G401 (cell line): Measurements from ENCODE around the gene F2. TPM values are rescaled to one million over a fixed set of nuclear protein-coding genes. Genes with fewer than 3 reads are reported as not detected.
"Not testable (repeated sequence)": the region's sequence is repeated elsewhere in the genome, so short reads cannot be mapped to it uniquely, and the experiment has no call there.

Experiments
- DNase-seq: peaks from one replicate; pipeline ENCODE4 v3.0.0-alpha.2; 2015; ENCODE audit warnings: low spot score
- in situ Hi-C: cut with HindIII; loops from 2 replicates; pipeline ENCODE4 v1.10.0; 2016; ENCODE audit warnings: low sequenced_read_pairs, mixed read lengths
- total RNA-seq: library from RNA; depleted of rRNA; stranded (reverse); fragments of >200 nt; shearing (Covaris generic); gene quantifications from 2 replicates; pipeline ENCODE4 v1.2.3, GENCODE V29; 2014; rRNA removed

The F2 gene
- not detected in 2 replicates for total RNA-seq

GRCh38 chr11:46719048-46719542, at the start of gene F2:
TSS of gene F2 (plus strand) at chr11:46719213. CDS start at chr11:46719236, 23 bp downstream.
- DNase-seq: no peak
- in situ Hi-C loops: no loop called here

GRCh38 chr11:46669711-46670139, 49.3 kb upstream of the F2 start:
- DNase-seq: no peak
- in situ Hi-C loops: no loop called here

- DNase-seq, in situ Hi-C loops: not testable (repeated sequence)
Measured at GRCh38 chr11:46670521-46670920, 48.5 kb upstream of the F2 start.

GRCh38 chr11:46671958-46672315, 47.1 kb upstream of the F2 start:
- in situ Hi-C loops: no loop called here

GRCh38 chr11:46672381-46672839, 46.6 kb upstream of the F2 start:
- in situ Hi-C loops: no loop called here
- no peak for DNase-seq

More at GRCh38 chr11:46671958-46672315, 47.1 kb upstream of the F2 start:
- DNase-seq: no peak

- no peak for DNase-seq
- in situ Hi-C loops: no loop called here
Measured at GRCh38 chr11:46673713-46674462, 45.1 kb upstream of the F2 start.

- in situ Hi-C loops: no loop called here
- DNase-seq: no peak
Measured at GRCh38 chr11:46674463-46675287, 44.3 kb upstream of the F2 start.

- in situ Hi-C loops: no loop called here
- DNase-seq: no peak
Measured at GRCh38 chr11:46675288-46675851, 43.6 kb upstream of the F2 start.

- no peak for DNase-seq
- in situ Hi-C loops: no loop called here
Measured at GRCh38 chr11:46675949-46676348, 43.1 kb upstream of the F2 start.

GRCh38 chr11:46676436-46677158, 42.4 kb upstream of the F2 start:
- in situ Hi-C loops: no loop called here
- DNase-seq: no peak

GRCh38 chr11:46677169-46677568, 41.8 kb upstream of the F2 start:
- DNase-seq: no peak
- in situ Hi-C loops: no loop called here

- no peak for DNase-seq
- in situ Hi-C loops: no loop called here
Measured at GRCh38 chr11:46677991-46678740, 40.8 kb upstream of the F2 start.

GRCh38 chr11:46678741-46679130, 40.3 kb upstream of the F2 start:
- DNase-seq: no peak
- in situ Hi-C loops: no loop called here

GRCh38 chr11:46679241-46680163, 39.5 kb upstream of the F2 start:
- DNase-seq: no peak
- in situ Hi-C loops: no loop called here

- in situ Hi-C loops: no loop called here
- DNase-seq: no peak
Measured at GRCh38 chr11:46680164-46680760, 38.8 kb upstream of the F2 start.

- in situ Hi-C loops: no loop called here
- DNase-seq: no peak
Measured at GRCh38 chr11:46680815-46681214, 38.2 kb upstream of the F2 start.

GRCh38 chr11:46681814-46682213, 37.2 kb upstream of the F2 start:
- in situ Hi-C loops: no loop called here
- DNase-seq: no peak
